ENCODE results near the gene MAP3K3. TPM values are rescaled to one million over a fixed set of nuclear protein-coding genes. Genes with fewer than 3 reads are reported as not detected.

Gene MAP3K3
- total RNA-seq, 1 experiment from 2014 or later, result 24.3 TPM

GRCh38 chr17:63665527-63666214, 43.5 kb downstream of the MAP3K3 start:
- Histone ChIP-seq H3K56ac (ENCODE audit: insufficient read length, low read depth, low read length) (no peak overlapping the region), H2BK20ac (ENCODE audit: low read depth, low read length, poor library complexity, severe bottlenecking) (no peak overlapping the region), H3K9ac (ENCODE audit: extremely low read depth, insufficient read length, low read length) (no peak overlapping the region), H3T11ph (ENCODE audit: low read length) (no peak overlapping the region), H3K4me2 (ENCODE audit: insufficient read depth, insufficient read length, low read length) (no peak overlapping the region), H3K9me3 (ENCODE audit: control insufficient read depth, low read depth, low read length) (no peaks in the 10 kb centered on the region), H3K4me1 (ENCODE audit: insufficient read depth, low read length) (no peaks in the 10 kb centered on the region), H3K79me2 (ENCODE audit: insufficient read depth, low read length) (no peaks in the 10 kb centered on the region), H2AFZ (ENCODE audit: low read length) (no peak overlapping the region), H3K23ac (ENCODE audit: insufficient read length, low read depth, low read length) (no peak overlapping the region), H4K8ac (replicated peaks; ENCODE audit: insufficient read length, low read depth, low read length) (no peak overlapping the region), H4K5ac (ENCODE audit: insufficient read length, low read depth, low read length) (no peak overlapping the region), H2AK5ac (ENCODE audit: insufficient read length, low read length) (no peak overlapping the region), H2BK5ac (ENCODE audit: insufficient read length, low read length) (no peak overlapping the region), H3K27ac (ENCODE audit: insufficient read length, low read depth, low read length) (no peak overlapping the region), H3K4ac (ENCODE audit: low read depth, low read length) (no peak overlapping the region), H4K91ac (ENCODE audit: insufficient read length, low read depth, low read length) (no peak overlapping the region), H3K27me3 (ENCODE audit: insufficient read depth, low read length) (no peaks in the 10 kb centered on the region), H3K79me1 (ENCODE audit: insufficient read depth, low read depth, low read length, poor library complexity, severe bottlenecking) (no peaks in the 10 kb centered on the region), H4K20me1 (ENCODE audit: control insufficient read depth, insufficient read depth, insufficient read length) (no peaks in the 10 kb centered on the region), H3K14ac (ENCODE audit: insufficient read depth, low read length) (no peak overlapping the region), H2BK15ac (ENCODE audit: low read depth, low read length) (no peak overlapping the region), H3K23me2 (ENCODE audit: insufficient read length, low read depth, low read length, poor library complexity, severe bottlenecking) (no peaks in the 10 kb centered on the region), H2BK12ac (ENCODE audit: insufficient read length, low read depth, low read length) (no peak overlapping the region), H2BK120ac (ENCODE audit: low read depth, low read length, poor library complexity, severe bottlenecking) (no peak overlapping the region), H3K18ac (ENCODE audit: insufficient read length, low read depth, low read length) (no peak overlapping the region)
- peaks cover 2 to 23% (median 14%) of the 10 kb centered on the region in 3 experiments; a peak in 6 of 7 replicates for H3K36me3 Mint-ChIP-seq (ENCODE audit: insufficient read depth in 1 of 3, low read depth in 3 of 3)
- no peak for TF ChIP-seq CTCF (conservative IDR thresholded peaks at IDR 0.05)
- H3K9me3 Mint-ChIP-seq, result no peaks in the 10 kb centered on the region
- no peaks in the 10 kb centered on the region for H3K4me1 Mint-ChIP-seq
- no peaks in the 10 kb centered on the region for H3K27me3 Mint-ChIP-seq (ENCODE audit: low read depth)
- no peak for DNase-seq
- no peak overlapping the region for H3K4me3 Mint-ChIP-seq
- peak overlapping the region in 2 of 3 experiments; percentile 40 to 76; a peak in 1 of 7 replicates for H3K27ac Mint-ChIP-seq
- WGBS (ENCODE audit: extremely low coverage, insufficient read length, low lambda C conversion rate), result no CpG with 5 or more reads among the region's 5 CpGs
